Fibroblast of skin of right quadriceps (primary cell): ENCODE data around the gene NEDD1.
A peak's percentile ranks its signal among the peaks of the same experiment; 100 is the strongest.

Experiments
- DNase-seq: peaks from one replicate; pipeline ENCODE4 v3.0.0-alpha.2; 2013

Gene NEDD1

GRCh38 chr12:96902076-96902475, 5.0 kb upstream of the NEDD1 start:
- no peak for DNase-seq

DNA sequence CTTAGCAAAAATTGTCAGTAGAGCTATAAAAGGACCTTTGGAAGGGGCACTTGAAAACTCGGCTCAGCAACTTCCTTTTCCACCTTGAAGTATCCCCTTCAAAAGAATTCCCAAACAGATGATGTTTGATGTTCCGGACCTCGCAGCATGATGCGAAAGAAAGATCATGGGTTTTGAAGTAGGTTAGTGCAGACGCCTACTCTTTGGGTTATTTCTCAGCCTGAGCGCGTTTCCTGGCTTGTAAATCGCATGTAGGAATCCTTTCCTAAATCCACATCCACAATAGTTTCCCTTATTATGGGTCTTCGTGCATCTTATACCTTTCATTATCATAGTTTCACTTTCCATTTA, 584 bp upstream of the NEDD1 start:
- DNase-seq: no peak

GRCh38 chr12:96907671-96908422, 790 bp downstream of the NEDD1 start:
- no peak for DNase-seq

- no peak for DNase-seq
Observed at GRCh38 chr12:96908423-96908675, 1.3 kb downstream of the NEDD1 start.

- DNase-seq: no peak
Observed at GRCh38 chr12:96912261-96912660, 5.2 kb downstream of the NEDD1 start.

GRCh38 chr12:96912943-96913342, 5.9 kb downstream of the NEDD1 start:
- DNase-seq: no peak

DNA sequence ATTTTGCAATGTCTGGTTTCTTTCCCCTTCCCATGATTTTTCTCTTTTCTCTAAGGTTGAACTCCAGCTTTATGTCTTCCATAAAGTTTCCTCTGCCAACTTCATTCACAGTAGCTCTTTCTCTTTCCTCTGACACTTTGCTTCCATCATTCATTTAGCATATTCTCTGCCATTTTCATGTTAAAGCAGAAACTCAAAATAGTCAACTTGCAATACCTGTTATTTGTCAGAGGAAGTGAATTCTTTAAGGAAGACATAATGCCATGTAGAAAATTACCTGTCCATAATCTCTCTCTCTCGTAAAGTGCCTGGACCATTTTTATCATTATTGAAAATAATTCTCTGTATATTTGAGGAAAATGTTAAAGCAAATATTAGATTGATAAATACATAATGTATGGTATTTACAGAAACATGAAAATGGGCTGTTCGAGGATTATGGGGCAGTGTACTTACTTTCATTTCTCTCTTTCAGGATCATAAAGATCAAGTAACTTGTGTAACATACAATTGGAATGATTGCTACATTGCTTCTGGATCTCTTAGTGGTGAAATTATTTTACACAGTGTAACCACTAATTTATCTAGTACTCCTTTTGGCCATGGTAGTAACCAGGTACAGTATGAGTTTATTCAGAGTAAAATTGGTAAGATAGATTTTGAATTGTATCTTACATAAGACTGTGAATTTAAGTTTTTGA, 12.6 kb downstream of the NEDD1 start:
- no peak for DNase-seq

- no peak for DNase-seq
Observed at GRCh38 chr12:96948782-96949181, 41.7 kb downstream of the NEDD1 start.

- DNase-seq: no peak
Observed at GRCh38 chr12:96979532-96979931, 72.5 kb downstream of the NEDD1 start.

GRCh38 chr12:96980991-96981414, 73.9 kb downstream of the NEDD1 start:
- DNase-seq: peak; percentile 73

- no peak for DNase-seq
Observed at GRCh38 chr12:96981911-96982310, 74.9 kb downstream of the NEDD1 start.

- no peak for DNase-seq
Observed at GRCh38 chr12:96982671-96983070, 75.6 kb downstream of the NEDD1 start.

DNA sequence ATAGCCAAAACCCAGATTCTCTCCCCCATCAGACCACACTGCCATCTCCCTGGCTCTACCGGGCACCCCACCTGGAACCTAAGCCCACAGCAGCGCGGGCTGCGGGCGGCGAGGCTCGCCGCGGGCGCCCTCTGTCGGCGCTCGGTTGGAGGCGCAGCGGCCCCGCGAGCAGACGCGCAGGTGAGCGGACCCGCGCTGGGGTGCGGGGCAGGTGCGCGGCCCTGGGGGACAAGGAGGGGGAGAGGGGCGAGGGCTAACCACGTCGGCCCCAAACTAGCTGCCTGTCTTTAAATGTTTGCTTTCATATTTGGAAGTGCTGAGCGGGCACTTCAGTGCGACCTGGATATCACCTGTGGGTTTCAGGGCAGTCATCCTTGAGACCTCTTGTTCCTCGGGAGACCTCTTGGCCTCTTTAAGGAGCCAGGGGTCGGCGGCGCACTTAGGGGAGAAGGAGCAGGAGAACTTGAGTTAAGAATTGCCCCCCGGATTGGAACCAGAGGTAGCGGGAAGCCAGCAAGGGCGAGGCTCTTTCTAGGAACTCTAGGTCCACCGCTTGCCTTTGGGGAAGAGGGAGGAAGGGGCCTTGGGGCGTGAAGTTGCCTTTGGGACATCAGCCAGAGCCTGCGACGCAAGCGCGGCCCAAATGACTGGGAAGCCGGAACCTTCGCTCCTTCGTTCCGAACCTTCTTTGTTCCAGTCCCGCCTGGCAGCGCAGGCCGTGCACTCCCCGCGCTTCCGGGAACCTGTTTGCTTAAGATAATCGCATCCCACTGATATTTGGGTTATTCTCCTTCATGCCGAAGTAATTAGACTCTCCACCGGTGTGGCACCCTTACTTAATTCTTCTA, 78.7 kb downstream of the NEDD1 start:
- no peak for DNase-seq

DNA sequence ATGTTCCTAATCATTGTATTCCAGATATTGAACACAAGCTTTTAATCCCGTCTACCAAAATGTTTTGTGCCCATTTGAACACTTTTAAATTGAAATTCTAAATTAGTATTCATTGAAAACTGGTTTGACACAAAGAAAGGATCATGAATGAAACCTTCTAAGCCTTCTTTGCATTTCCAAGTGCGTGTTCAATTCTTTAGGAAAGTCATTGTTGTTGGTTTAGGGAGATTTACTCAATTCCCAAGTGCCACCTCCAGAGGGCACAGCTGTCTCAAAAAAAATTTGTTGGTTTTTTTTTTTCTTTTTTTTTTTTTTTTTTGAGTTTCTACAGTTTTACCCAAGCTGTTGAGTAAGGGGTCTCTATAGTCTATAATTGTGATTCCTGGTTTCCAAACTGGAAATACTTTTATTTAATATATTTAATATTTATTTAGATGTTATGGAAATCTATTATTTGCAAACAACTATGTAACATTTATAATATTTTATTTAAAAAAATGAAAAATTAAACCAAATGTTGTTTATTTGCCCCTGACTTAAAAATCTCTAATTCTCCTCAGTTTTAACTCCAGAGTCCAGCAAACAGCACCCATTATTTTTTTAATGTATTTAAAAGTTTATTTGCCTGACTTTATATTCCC, 79.9 kb downstream of the NEDD1 start:
- DNase-seq: peak; percentile 18

GRCh38 chr12:96988919-96989318, 81.9 kb downstream of the NEDD1 start:
- no peak for DNase-seq

DNA sequence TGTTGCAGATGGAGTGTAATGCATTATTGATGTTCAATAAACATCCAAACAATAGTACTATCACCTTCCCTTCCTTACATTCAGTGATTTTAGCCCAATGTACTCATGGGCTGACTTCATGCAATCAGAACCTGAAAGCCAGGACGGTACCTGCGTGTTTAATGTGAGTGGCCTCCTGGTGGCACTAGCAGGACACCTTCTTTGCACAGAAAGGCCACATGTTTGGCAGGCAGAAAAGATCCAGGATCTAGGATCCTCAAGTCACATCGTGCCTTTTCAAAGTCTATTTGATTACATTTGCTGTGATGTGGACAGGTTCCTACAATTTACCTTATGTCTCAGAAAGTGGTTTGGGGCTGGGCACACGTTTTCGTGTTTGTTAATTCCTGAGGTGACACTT, 82.9 kb downstream of the NEDD1 start:
- DNase-seq: no peak

DNA sequence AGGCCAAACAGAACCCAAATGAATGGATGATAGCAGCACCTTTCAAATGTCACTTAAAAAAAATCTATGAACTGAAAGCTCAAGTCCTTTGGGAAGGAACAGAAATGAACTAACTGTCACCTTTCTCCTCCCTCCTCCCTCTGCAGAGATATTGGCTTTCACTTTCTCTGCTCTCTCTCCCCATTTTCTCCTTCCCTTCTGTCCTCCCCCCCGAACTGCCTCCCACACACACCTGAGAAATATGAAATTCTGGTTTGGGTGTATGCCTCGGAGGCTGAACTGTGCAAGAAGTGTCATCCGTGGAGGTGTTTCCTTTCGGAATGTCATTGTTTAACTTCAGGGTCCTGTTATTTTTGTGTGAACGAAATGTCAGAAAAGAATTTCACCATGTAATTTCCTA, 87.8 kb downstream of the NEDD1 start:
- no peak for DNase-seq

DNA sequence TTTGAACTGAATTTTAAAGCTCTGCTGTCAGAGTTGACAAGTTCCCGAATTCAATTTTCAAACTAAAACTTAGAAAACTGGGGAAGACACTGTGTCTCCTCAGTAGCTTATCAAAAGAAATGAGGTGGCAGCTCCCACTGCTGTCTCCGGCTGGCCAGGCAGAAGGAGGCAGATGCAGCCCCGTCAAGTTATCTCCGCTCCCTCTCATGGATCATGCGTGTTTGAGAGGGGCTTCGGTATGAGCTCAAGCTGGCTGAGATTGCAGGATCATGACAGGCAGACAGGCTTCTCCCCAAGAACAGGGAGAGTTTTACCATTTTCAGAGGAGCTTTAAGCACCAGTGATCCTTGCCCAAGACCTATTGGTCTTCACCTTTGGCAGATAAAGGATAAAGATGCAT, 88.8 kb downstream of the NEDD1 start:
- no peak for DNase-seq

DNA sequence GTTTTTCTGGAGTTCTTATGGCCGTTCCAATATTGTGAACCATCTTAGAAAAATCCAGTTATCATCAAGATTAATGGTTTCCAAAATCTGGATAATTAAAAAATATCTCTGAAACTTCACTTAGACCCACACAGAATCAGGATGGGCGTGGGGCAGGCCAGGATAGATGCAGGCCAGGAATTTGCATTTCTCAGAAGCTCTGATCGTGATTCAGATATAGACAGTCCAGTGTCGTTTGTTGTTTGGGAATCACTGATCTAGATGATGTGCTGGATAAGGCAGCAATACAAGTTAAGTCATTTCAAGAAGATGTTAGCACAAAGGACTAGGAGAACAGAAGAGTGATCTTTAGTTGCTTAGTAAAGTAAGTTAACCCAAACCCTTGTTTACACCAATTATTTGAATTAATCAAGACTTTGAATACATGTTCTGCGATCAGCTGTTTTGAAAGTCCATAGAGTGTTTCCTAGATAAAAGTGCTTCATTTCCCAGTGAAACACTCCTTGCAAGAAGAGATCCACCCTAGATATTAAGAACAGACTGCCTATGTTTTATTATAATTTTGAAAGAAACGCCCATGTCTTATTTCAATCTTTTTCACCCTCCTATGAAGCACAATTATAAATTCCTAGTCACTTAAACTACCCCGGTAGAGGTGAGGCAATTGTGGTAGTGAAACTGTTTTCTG, 90.9 kb downstream of the NEDD1 start:
- DNase-seq: no peak

- DNase-seq: no peak
Observed at GRCh38 chr12:97003276-97003675, 96.2 kb downstream of the NEDD1 start.
